ENCODE measurements around the gene LOXL3.
"Not testable (repeated sequence)": the region's sequence is repeated elsewhere in the genome, so short reads cannot be mapped to it uniquely, and the experiment has no call there.

Gene LOXL3

GRCh38 chr2:74566754-74567085, 13.0 kb upstream of the LOXL3 start:
- Histone ChIP-seq H3K27ac (no peak overlapping the region), H3K36me3 (no peaks in the 10 kb centered on the region), H3K4me1 (ENCODE audit: control insufficient read depth in 1 of 2, insufficient read depth in 1 of 2, low read depth in 1 of 2, low read length in 1 of 2) (peaks cover 17 to 19% of the 10 kb centered on the region in 2 experiments), H3K27me3 (no peaks in the 10 kb centered on the region), H3K4me3 (ENCODE audit: low read depth in 1 of 2, low read length in 1 of 2) (no peak overlapping the region), H3K9me3 (no peaks in the 10 kb centered on the region)
- TF ChIP-seq CTCF (IDR thresholded peaks at IDR 0.05), result no peak

- H3K9me3 ChIP-seq, result no peaks in the 10 kb centered on the region
- no peaks in the 10 kb centered on the region for H3K27me3 ChIP-seq
- H3K27ac ChIP-seq, result no peak overlapping the region
- H3K36me3 ChIP-seq, result no peaks in the 10 kb centered on the region
- peaks cover 14 to 17% of the 10 kb centered on the region in 2 experiments for H3K4me1 ChIP-seq (ENCODE audit: control insufficient read depth in 1 of 2, insufficient read depth in 1 of 2, low read depth in 1 of 2, low read length in 1 of 2)
- TF ChIP-seq CTCF (IDR thresholded peaks at IDR 0.05), result no peak
- H3K4me3 ChIP-seq (ENCODE audit: low read depth in 1 of 2, low read length in 1 of 2), result no peak overlapping the region
These were observed 12.5 kb upstream of the LOXL3 start for GRCh38 chr2:74566076-74566753.

- TF ChIP-seq CTCF (IDR thresholded peaks at IDR 0.05), result no peak
- peaks cover 26 to 27% of the 10 kb centered on the region in 2 experiments for H3K4me1 ChIP-seq (ENCODE audit: control insufficient read depth in 1 of 2, insufficient read depth in 1 of 2, low read depth in 1 of 2, low read length in 1 of 2)
- H3K27ac ChIP-seq, result no peak overlapping the region
- H3K9me3 ChIP-seq, result no peaks in the 10 kb centered on the region
- H3K27me3 ChIP-seq, result no peaks in the 10 kb centered on the region
- no peak overlapping the region for H3K4me3 ChIP-seq (ENCODE audit: low read depth in 1 of 2, low read length in 1 of 2)
- no peaks in the 10 kb centered on the region for H3K36me3 ChIP-seq
These were observed 10.5 kb upstream of the LOXL3 start for GRCh38 chr2:74564222-74564621.

- Histone ChIP-seq H3K4me3 (ENCODE audit: low read depth in 1 of 2, low read length in 1 of 2) (no peak overlapping the region), H3K27me3 (no peaks in the 10 kb centered on the region), H3K9me3 (no peaks in the 10 kb centered on the region), H3K4me1 (ENCODE audit: control insufficient read depth in 1 of 2, insufficient read depth in 1 of 2, low read depth in 1 of 2, low read length in 1 of 2) (peaks cover 46% of the 10 kb centered on the region in 2 experiments), H3K36me3 (peaks cover 8% of the 10 kb centered on the region), H3K27ac (peak overlapping the region; percentile 18)
- no peak for TF ChIP-seq CTCF (IDR thresholded peaks at IDR 0.05)
These were observed 8.5 kb upstream of the LOXL3 start for GRCh38 chr2:74562126-74562775.

GRCh38 chr2:74561022-74561421, 7.3 kb upstream of the LOXL3 start:
- H3K27ac ChIP-seq, result peak overlapping the region; percentile 85
- not testable (repeated sequence) for H3K4me3 ChIP-seq (ENCODE audit: low read depth in 1 of 2, low read length in 1 of 2); H3K27me3 ChIP-seq; H3K9me3 ChIP-seq
- peaks cover 58 to 59% of the 10 kb centered on the region in 2 experiments for H3K4me1 ChIP-seq (ENCODE audit: control insufficient read depth in 1 of 2, insufficient read depth in 1 of 2, low read depth in 1 of 2, low read length in 1 of 2)
- peaks cover 18% of the 10 kb centered on the region for H3K36me3 ChIP-seq

GRCh38 chr2:74560591-74560990, 6.8 kb upstream of the LOXL3 start:
- Histone ChIP-seq H3K27me3 (no peaks in the 10 kb centered on the region), H3K36me3 (peaks cover 18% of the 10 kb centered on the region), H3K27ac (peak overlapping the region; percentile 85), H3K9me3 (no peaks in the 10 kb centered on the region), H3K4me1 (ENCODE audit: control insufficient read depth in 1 of 2, insufficient read depth in 1 of 2, low read depth in 1 of 2, low read length in 1 of 2) (peaks cover 63% of the 10 kb centered on the region in 2 experiments), H3K4me3 (ENCODE audit: low read depth in 1 of 2, low read length in 1 of 2) (no peak overlapping the region)
- no peak for TF ChIP-seq CTCF (IDR thresholded peaks at IDR 0.05)
